GM21390 (cell line): ENCODE results near the gene G6PC2.
"Not testable (repeated sequence)": the region's sequence is repeated elsewhere in the genome, so short reads cannot be mapped to it uniquely, and the experiment has no call there.

ENCODE experiments used
- ATAC-seq: cut with Tn5 transposase; IDR thresholded peaks from one replicate; pipeline ENCODE4 v1.9.1; 2021; ENCODE audit not compliant: unreplicated experiment

The G6PC2 gene, protein sequence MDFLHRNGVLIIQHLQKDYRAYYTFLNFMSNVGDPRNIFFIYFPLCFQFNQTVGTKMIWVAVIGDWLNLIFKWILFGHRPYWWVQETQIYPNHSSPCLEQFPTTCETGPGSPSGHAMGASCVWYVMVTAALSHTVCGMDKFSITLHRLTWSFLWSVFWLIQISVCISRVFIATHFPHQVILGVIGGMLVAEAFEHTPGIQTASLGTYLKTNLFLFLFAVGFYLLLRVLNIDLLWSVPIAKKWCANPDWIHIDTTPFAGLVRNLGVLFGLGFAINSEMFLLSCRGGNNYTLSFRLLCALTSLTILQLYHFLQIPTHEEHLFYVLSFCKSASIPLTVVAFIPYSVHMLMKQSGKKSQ

DNA sequence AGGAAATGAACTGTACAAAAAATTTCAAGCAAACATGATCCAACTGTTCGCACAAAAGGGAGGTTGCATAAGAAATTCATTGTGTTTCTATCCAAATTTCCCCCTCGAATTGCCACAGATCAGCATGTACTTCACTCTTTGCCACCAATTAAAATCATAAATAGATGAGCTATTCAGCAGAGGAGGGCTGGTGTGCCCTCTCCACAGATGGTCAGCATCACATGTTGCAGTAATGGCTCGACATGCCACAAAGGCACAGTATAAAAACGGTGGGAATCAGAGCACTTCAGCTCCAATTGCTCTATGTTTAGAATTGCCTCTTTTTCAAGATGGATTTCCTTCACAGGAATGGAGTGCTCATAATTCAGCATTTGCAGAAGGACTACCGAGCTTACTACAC is at the start of gene G6PC2:
TSS of gene G6PC2 (plus strand) at position 289 of the 400 bp plus-strand sequence. CDS start at position 330, 41 bp downstream.
- ATAC-seq, result no peak

GRCh38 chr2:168851674-168852320 is 49.3 kb upstream of the G6PC2 start:
- ATAC-seq, result no peak

DNA sequence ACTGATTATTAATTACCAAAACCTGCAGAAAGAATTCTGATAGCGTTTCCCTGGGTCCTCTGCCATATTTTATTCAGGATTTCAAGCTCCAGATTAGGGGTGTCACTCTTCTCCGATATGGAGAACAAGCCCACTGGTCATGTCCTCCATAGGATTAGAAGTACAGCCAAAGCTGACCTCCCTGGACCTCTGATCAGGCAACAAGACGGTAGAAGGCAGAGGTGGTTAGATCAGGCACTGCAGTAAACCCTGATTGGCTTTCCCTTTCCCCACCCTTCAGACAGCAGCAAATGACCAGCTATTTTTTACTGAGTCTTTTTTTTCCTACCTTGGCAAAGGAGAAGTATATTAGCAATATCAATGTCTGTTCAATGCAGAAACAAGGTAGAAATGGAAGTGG is 48.6 kb upstream of the G6PC2 start:
- no peak for ATAC-seq

DNA sequence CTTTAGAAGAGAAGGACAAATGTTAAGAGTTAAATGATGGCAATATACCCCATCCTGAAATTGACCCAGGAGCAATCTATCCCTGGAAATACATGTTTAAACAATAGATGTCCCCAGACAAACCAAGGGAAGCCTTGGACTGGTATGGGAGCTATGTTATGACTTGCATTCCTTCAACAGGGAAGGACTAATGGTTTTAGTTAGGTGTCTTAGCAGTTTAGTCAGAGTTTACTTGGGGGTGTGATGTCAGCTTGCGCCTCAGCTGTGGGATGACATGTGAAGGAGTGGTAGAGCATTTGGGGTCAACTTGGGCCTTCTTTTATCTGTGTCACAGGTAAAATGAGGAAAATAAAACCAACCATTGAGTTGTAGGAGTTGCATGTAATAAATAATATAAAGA is 47.6 kb upstream of the G6PC2 start:
- no peak for ATAC-seq

DNA sequence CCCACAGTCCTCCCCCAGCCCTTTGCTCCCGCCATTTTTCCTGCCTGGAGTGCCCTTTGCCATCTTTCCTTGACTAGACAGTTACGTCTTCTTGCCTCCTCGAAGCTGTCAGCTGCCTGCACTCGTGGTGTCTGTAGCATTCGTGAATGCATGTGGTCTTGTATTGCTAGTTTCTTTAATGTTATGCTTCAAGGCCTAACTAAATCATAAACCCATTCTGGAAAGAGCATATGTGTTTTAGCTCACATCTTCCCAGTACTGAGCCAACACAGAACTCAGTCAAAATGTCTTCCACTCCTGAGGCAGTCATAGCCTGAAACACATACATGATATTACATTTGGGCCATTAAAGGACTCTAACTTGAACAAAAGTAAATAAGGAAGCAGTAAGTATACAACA is 46.4 kb upstream of the G6PC2 start:
- no peak for ATAC-seq

- ATAC-seq, result no peak
These were observed 45.5 kb upstream of the G6PC2 start for GRCh38 chr2:168855601-168856000.

- no peak for ATAC-seq
These were observed 42.9 kb upstream of the G6PC2 start for GRCh38 chr2:168858146-168858545.

GRCh38 chr2:168867164-168867563 is 33.9 kb upstream of the G6PC2 start:
- ATAC-seq, result not testable (repeated sequence)

DNA sequence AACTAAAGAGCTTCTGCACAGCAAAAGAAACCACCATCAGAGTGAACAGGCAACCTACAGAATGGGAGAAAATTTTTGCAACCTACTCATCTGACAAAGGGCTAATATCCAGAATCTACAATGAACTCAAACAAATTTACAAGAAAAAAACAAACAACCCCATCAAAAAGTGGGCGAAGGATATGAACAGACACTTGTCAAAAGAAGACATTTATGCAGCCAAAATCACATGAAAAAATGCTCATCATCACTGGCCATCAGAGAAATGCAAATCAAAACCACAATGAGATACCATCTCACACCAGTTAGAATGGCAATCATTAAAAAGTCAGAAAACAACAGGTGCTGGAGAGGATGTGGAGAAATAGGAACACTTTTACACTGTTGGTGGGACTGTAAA is 30.7 kb upstream of the G6PC2 start:
- not testable (repeated sequence) for ATAC-seq

DNA sequence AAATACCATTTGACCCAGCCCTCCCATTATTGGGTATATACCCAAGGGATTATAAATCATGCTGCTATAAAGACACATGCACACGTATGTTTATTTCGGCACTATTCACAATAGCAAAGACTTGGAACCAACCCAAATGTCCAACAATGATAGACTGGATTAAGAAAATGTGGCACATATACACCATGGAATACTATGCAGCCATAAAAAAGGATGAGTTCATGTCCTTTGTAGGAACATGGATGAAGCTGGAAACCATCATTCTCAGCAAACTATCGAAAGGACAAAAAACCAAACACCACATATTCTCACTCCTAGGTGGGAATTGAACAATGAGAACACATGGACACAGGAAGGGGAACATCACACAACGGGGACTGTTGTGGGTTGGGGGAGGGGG is 30.3 kb upstream of the G6PC2 start:
- ATAC-seq, result not testable (repeated sequence)

DNA sequence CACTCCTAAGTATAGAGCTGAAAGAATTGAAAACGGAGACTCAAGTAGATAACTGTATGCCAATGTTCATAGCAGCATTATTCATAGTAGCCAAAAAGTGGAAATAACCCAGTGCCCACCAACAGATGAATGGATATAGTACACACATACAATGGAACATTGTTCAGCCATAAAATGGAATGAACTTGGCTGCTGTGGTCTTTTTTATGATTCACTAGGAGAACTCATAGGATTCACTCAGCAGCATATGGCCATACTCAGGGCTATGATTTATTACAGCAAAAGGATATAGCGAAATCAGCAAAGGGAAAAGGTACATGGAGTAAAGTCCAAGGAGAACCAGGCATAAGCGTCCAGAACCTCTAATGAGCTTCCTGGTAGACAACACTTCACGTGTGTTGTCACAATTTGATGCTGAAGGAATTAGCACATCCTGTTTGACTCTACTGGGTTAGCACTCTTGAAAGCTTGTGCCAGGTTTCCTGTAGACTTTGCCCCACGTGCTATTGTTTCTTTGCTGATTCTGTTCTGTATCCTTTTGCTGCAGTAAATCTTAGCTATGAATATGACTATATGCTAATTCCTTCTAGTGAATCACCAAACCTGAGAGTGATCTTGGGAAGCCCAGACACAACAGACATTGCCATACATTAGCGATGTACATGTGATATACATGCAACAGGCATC is 26.6 kb upstream of the G6PC2 start:
- ATAC-seq, result no peak

DNA sequence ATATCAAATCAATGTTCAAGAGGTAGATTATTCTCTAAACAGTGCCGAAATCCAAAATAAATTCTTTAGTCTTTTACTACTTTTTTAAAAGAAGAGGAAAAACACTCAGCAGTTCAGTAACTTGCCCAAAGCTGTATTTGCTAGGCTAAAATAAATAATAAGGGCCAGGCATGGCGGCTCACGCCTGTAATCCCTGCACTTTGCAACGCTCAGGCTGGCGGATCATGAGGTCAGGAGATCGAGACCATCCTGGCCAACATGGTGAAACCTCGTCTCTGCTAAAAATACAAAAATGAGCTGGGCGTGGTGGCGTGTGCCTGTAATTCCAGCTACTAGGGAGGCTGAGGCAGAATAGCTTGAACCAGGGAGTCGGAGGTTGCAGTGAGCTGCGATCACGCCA is 18.9 kb upstream of the G6PC2 start:
- not testable (repeated sequence) for ATAC-seq

DNA sequence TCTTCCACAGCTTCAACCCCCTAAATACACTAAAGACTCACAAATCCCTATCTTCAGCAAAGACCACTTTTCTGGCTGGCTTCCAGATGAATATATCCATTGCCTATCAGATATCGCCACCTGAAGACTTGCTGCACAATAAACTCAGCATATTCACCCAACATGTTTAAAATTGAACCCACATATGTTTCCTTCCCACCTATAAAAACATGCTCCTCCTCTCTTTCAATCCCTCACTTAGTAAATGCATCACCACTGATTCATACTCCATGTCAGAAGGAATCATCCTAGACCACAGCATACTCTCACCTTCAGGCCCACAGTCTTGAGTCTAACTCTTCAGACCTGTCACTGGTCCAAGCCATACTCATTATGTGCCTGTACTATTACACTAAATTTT is 16.1 kb upstream of the G6PC2 start:
- no peak for ATAC-seq

DNA sequence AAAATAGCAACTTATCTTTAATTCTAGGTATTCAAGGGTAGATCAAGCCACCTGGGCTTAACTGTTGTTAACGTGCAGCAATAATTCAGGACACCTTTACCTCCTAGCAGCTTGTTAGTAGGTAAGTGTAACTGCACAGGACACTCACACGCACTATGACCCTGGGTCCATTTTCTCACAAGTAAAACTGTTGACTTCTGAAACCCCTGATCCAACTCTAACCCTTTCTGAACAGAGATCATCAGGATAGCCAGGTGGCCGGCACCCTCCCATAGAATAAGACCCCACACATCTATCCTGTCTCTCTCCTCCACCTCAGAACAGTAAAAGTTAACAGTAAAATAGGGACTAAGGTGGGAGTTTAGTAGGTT is 11.5 kb upstream of the G6PC2 start:
- no peak for ATAC-seq

GRCh38 chr2:168890006-168890782 is 10.9 kb upstream of the G6PC2 start, which contains the start of gene SPC25:
TSS of gene SPC25 (minus strand) at chr2:168890430. CDS start at chr2:168889519, 911 bp downstream.
- peak; percentile 100 for ATAC-seq

GRCh38 chr2:168892327-168892726 is 8.8 kb upstream of the G6PC2 start:
- no peak for ATAC-seq

DNA sequence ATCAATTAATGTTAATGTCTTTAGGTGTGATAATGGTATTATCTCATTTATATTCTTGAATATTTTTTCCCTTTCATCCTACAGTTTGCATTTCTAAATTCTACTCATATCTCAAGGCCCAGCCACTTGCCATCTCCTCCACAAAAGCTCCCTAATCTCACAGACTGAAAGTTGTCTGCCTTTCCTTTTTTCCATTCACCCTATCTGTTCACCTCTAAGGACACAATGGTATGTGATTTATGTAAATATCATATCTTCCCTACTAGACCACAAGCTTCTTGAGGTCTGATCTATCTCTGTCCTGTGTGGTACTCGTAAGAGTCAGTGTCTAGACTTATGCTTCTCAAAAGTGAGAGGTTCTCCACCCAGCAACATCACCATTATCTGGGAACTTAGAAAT is 7.0 kb upstream of the G6PC2 start:
- no peak for ATAC-seq

GRCh38 chr2:168894720-168895119 is 6.4 kb upstream of the G6PC2 start:
- no peak for ATAC-seq

- no peak for ATAC-seq
These were observed 5.3 kb upstream of the G6PC2 start for GRCh38 chr2:168895771-168896170.

GRCh38 chr2:168896783-168897182 is 4.3 kb upstream of the G6PC2 start:
- no peak for ATAC-seq

DNA sequence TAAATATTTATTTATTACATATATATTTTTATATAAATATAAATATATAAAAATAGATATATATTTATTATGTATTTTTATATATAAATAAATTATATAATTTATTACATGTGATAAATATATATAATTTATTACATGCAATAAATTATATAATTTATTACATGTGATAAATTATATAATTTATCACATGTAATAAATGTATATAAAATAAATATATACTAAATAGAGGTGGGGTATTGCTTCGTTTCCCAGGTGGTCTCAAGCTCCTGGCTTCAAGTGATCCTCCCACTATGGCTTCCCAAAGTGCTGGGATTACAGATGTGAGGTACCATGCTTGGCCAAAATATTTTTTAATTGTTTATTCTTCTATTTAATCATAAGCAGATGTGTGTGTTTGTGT is 3.6 kb upstream of the G6PC2 start:
- ATAC-seq, result no peak
